WTC11 (cell line): ENCODE data around the gene ASGR1. TPM values are rescaled to one million over a fixed set of nuclear protein-coding genes. Genes with fewer than 3 reads are reported as not detected.

Experiments
- ATAC-seq: fragments of 200-7000 bp; cut with Tn5 transposase; 2 replicates; pipeline ENCODE4 v1.10.0; 2021; ENCODE audit warnings: mild to moderate bottlenecking, moderate library complexity
- CTCF ChIA-PET: fragments of 300-600 bp; sonication (Branson Sonifier 250); formaldehyde crosslinking; loops from one replicate; lab custom pipeline; 2021; ENCODE audit warnings: antibody characterized with exemption; lab: Charles Lee
- POLR2A ChIA-PET: fragments of 350-600 bp; sonication (Branson Sonifier 250); formaldehyde crosslinking; loops from one replicate; lab custom pipeline; 2021; ENCODE audit warnings: antibody characterized with exemption; lab: Charles Lee
- DNase-seq: peaks from one replicate; pipeline ENCODE4 v3.0.0; 2021; ENCODE audit warnings: low spot score
- H3K27ac Mint-ChIP-seq: 2 replicates; pipeline ENCODE4 v1.8.0; 2021; ENCODE audit warnings: mixed read lengths
- H3K27me3 Mint-ChIP-seq: 2 replicates; pipeline ENCODE4 v1.8.0; 2021; ENCODE audit warnings: low read depth, mild to moderate bottlenecking, moderate library complexity, mixed read lengths
- H3K36me3 Mint-ChIP-seq: 2 replicates; pipeline ENCODE4 v1.8.0; 2021; ENCODE audit warnings: mixed read lengths
- H3K4me1 Mint-ChIP-seq: 2 replicates; pipeline ENCODE4 v1.8.0; 2022; ENCODE audit warnings: mixed read lengths
- H3K4me3 Mint-ChIP-seq: 2 replicates; pipeline ENCODE4 v1.8.0; 2021; ENCODE audit warnings: mild to moderate bottlenecking, moderate library complexity, mixed read lengths
- H3K9me3 Mint-ChIP-seq: 2 replicates; pipeline ENCODE4 v1.8.0; 2021; ENCODE audit warnings: mixed read lengths
- EMX1 ChIP-seq: fragments of 250-450 bp; sonication (Bioruptor Pico); IDR thresholded peaks from 2 replicates; pipeline ENCODE4 v1.8.0; 2021; ENCODE audit warnings: mild to moderate bottlenecking
- OVOL2 ChIP-seq: fragments of 250-450 bp; sonication (Bioruptor Pico); IDR thresholded peaks from 2 replicates; pipeline ENCODE4 v1.9.0; 2021; ENCODE audit warnings: mild to moderate bottlenecking, borderline replicate concordance
- PRRX2 ChIP-seq: fragments of 250-450 bp; sonication (Bioruptor Pico); IDR thresholded peaks from 2 replicates; pipeline ENCODE4 v1.8.0; 2021; ENCODE audit warnings: mild to moderate bottlenecking
- SMAD4 ChIP-seq: sonication (generic); formaldehyde crosslinking; IDR thresholded peaks from 2 replicates; pipeline ENCODE4 v1.8.0; 2022; ENCODE audit warnings: mild to moderate bottlenecking, missing genetic modification reagents
- total RNA-seq: library from RNA; stranded (reverse); gene quantifications from 3 replicates; pipeline ENCODE4 v1.2.3, GENCODE V29; 2021
- TF ChIP-seq, protein P1 (sequence below): fragments of 250-450 bp; sonication (Bioruptor Pico); IDR thresholded peaks from 2 replicates; pipeline ENCODE4 v1.9.0; 2021; ENCODE audit warnings: mild to moderate bottlenecking, borderline replicate concordance
- TF ChIP-seq, protein P2 (sequence below): sonication (generic); formaldehyde crosslinking; IDR thresholded peaks from 2 replicates; pipeline ENCODE4 v1.8.1; 2023; ENCODE audit warnings: mild to moderate bottlenecking, missing genetic modification reagents, borderline replicate concordance
- TF ChIP-seq, protein P3 (sequence below): sonication (generic); formaldehyde crosslinking; IDR thresholded peaks from 2 replicates; pipeline ENCODE4 v1.8.0; 2022; ENCODE audit warnings: mild to moderate bottlenecking, missing genetic modification reagents
- TF ChIP-seq, protein P4 (sequence below): sonication (generic); formaldehyde crosslinking; IDR thresholded peaks from 2 replicates; pipeline ENCODE4 v1.8.1; 2023; ENCODE audit warnings: mild to moderate bottlenecking, missing genetic modification reagents, moderate library complexity
- TF ChIP-seq, protein P5 (sequence below): sonication (generic); formaldehyde crosslinking; IDR thresholded peaks from 2 replicates; pipeline ENCODE4 v1.8.0; 2022; ENCODE audit warnings: missing genetic modification reagents

ASGR1 gene
- total RNA-seq, 1 experiment from 2014 or later: 13.3 TPM

DNA sequence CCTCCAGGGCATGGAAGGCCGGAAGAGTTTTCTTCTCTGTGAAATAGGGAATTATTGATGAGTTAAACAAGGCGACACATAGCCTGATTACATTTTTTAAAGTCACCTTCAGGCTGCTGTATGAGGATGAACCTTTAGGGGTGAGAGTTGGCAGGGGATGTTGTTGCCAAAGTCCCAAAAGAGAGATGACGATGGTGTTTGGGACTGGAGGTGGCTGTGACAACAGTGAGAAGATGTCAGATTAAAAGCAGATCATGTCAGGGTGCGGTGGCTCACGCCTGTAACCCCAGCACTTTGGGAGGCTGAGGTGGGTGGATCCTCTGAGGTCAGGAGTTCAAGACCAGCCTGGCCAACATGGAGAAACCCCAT is 47.8 kb downstream of the ASGR1 start (continued):
- TF ChIP-seq, protein P1, sequence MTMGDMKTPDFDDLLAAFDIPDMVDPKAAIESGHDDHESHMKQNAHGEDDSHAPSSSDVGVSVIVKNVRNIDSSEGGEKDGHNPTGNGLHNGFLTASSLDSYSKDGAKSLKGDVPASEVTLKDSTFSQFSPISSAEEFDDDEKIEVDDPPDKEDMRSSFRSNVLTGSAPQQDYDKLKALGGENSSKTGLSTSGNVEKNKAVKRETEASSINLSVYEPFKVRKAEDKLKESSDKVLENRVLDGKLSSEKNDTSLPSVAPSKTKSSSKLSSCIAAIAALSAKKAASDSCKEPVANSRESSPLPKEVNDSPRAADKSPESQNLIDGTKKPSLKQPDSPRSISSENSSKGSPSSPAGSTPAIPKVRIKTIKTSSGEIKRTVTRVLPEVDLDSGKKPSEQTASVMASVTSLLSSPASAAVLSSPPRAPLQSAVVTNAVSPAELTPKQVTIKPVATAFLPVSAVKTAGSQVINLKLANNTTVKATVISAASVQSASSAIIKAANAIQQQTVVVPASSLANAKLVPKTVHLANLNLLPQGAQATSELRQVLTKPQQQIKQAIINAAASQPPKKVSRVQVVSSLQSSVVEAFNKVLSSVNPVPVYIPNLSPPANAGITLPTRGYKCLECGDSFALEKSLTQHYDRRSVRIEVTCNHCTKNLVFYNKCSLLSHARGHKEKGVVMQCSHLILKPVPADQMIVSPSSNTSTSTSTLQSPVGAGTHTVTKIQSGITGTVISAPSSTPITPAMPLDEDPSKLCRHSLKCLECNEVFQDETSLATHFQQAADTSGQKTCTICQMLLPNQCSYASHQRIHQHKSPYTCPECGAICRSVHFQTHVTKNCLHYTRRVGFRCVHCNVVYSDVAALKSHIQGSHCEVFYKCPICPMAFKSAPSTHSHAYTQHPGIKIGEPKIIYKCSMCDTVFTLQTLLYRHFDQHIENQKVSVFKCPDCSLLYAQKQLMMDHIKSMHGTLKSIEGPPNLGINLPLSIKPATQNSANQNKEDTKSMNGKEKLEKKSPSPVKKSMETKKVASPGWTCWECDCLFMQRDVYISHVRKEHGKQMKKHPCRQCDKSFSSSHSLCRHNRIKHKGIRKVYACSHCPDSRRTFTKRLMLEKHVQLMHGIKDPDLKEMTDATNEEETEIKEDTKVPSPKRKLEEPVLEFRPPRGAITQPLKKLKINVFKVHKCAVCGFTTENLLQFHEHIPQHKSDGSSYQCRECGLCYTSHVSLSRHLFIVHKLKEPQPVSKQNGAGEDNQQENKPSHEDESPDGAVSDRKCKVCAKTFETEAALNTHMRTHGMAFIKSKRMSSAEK (CRISPR knock-in tag): no peak
- TF ChIP-seq OVOL2 (CRISPR knock-in tag): no peak
- no peak for TF ChIP-seq PRRX2 (CRISPR knock-in tag)
- TF ChIP-seq, protein P2, sequence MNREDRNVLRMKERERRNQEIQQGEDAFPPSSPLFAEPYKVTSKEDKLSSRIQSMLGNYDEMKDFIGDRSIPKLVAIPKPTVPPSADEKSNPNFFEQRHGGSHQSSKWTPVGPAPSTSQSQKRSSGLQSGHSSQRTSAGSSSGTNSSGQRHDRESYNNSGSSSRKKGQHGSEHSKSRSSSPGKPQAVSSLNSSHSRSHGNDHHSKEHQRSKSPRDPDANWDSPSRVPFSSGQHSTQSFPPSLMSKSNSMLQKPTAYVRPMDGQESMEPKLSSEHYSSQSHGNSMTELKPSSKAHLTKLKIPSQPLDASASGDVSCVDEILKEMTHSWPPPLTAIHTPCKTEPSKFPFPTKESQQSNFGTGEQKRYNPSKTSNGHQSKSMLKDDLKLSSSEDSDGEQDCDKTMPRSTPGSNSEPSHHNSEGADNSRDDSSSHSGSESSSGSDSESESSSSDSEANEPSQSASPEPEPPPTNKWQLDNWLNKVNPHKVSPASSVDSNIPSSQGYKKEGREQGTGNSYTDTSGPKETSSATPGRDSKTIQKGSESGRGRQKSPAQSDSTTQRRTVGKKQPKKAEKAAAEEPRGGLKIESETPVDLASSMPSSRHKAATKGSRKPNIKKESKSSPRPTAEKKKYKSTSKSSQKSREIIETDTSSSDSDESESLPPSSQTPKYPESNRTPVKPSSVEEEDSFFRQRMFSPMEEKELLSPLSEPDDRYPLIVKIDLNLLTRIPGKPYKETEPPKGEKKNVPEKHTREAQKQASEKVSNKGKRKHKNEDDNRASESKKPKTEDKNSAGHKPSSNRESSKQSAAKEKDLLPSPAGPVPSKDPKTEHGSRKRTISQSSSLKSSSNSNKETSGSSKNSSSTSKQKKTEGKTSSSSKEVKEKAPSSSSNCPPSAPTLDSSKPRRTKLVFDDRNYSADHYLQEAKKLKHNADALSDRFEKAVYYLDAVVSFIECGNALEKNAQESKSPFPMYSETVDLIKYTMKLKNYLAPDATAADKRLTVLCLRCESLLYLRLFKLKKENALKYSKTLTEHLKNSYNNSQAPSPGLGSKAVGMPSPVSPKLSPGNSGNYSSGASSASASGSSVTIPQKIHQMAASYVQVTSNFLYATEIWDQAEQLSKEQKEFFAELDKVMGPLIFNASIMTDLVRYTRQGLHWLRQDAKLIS: no peak
- TF ChIP-seq, protein P3, sequence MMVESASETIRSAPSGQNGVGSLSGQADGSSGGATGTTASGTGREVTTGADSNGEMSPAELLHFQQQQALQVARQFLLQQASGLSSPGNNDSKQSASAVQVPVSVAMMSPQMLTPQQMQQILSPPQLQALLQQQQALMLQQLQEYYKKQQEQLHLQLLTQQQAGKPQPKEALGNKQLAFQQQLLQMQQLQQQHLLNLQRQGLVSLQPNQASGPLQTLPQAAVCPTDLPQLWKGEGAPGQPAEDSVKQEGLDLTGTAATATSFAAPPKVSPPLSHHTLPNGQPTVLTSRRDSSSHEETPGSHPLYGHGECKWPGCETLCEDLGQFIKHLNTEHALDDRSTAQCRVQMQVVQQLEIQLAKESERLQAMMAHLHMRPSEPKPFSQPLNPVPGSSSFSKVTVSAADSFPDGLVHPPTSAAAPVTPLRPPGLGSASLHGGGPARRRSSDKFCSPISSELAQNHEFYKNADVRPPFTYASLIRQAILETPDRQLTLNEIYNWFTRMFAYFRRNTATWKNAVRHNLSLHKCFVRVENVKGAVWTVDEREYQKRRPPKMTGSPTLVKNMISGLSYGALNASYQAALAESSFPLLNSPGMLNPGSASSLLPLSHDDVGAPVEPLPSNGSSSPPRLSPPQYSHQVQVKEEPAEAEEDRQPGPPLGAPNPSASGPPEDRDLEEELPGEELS (CRISPR knock-in tag): no peak

DNA sequence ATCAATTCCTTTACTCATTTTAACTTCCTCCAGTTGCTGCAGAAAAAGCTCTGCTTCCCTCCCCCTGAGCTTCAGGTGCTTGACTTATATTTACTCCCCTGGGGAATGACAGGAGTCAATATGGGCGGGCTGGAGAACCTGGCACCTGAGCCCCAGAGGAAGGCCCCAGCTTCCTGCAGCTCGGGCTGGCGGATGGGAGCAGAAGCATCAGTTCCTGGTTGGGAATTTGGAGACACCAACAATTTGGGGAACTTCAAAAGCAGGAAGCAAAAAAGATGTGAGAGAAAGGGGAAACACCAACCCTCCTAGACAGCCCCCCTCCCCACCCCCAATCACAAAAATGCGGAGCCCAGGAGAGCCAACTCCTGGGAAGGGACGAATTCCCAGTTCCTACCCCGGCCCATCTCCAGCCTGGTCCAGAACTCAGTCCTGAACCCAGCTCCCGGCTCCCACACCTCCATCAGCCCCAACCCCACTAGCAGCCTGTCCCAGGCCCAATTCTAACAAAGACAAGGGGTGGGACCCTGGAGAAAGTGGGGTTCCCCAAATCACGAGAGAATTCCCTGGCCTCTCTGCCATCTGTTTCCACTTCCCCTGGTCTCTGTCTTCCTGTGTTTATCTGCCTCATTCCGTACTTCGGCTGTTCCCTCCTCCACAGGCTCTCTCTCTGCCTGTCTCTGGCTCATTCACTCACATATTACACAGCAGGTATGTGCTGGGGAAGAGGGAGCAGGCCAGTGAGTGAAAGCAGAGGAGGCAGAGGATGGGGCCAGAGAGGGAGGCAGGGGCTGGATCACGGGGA is 48.3 kb downstream of the ASGR1 start:
- Mint-ChIP-seq H3K9me3 (no peaks in the 10 kb centered on the region), H3K36me3 (no peaks in the 10 kb centered on the region), H3K27ac (peak overlapping the region; percentile 82), H3K27me3 (peaks cover 61% of the 10 kb centered on the region), H3K4me1 (peaks cover 56% of the 10 kb centered on the region), H3K4me3 (peak overlapping the region; percentile 32; the same call in 1 of the 2 replicates)
- ChIA-PET CTCF (interaction anchor here (1.0 to 3.2 kb wide), 5 partner anchors 14 to 85 kb away, joined by 4 to 59 read pairs (median 30); partner anchors contain the start of gene ASGR1), POLR2A (no interaction called here)
- DNase-seq: no peak
- peak; percentile 10 for ATAC-seq
- TF ChIP-seq EMX1 (CRISPR knock-in tag): no peak
- TF ChIP-seq, protein P4, sequence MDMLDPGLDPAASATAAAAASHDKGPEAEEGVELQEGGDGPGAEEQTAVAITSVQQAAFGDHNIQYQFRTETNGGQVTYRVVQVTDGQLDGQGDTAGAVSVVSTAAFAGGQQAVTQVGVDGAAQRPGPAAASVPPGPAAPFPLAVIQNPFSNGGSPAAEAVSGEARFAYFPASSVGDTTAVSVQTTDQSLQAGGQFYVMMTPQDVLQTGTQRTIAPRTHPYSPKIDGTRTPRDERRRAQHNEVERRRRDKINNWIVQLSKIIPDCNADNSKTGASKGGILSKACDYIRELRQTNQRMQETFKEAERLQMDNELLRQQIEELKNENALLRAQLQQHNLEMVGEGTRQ (CRISPR knock-in tag): no peak
- TF ChIP-seq, protein P5, sequence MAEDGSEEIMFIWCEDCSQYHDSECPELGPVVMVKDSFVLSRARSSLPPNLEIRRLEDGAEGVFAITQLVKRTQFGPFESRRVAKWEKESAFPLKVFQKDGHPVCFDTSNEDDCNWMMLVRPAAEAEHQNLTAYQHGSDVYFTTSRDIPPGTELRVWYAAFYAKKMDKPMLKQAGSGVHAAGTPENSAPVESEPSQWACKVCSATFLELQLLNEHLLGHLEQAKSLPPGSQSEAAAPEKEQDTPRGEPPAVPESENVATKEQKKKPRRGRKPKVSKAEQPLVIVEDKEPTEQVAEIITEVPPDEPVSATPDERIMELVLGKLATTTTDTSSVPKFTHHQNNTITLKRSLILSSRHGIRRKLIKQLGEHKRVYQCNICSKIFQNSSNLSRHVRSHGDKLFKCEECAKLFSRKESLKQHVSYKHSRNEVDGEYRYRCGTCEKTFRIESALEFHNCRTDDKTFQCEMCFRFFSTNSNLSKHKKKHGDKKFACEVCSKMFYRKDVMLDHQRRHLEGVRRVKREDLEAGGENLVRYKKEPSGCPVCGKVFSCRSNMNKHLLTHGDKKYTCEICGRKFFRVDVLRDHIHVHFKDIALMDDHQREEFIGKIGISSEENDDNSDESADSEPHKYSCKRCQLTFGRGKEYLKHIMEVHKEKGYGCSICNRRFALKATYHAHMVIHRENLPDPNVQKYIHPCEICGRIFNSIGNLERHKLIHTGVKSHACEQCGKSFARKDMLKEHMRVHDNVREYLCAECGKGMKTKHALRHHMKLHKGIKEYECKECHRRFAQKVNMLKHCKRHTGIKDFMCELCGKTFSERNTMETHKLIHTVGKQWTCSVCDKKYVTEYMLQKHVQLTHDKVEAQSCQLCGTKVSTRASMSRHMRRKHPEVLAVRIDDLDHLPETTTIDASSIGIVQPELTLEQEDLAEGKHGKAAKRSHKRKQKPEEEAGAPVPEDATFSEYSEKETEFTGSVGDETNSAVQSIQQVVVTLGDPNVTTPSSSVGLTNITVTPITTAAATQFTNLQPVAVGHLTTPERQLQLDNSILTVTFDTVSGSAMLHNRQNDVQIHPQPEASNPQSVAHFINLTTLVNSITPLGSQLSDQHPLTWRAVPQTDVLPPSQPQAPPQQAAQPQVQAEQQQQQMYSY: peak; percentile 30
- TF ChIP-seq, protein P1 (CRISPR knock-in tag): no peak
- no peak for TF ChIP-seq SMAD4 (CRISPR knock-in tag)
- TF ChIP-seq, all 79 proteins: peak for 1
